BLaER1 (cell line): ENCODE measurements around the gene CCDC51.
A peak's percentile ranks its signal among the peaks of the same experiment; 100 is the strongest.

Source experiments
- H3K27ac ChIP-seq: shearing (Covaris generic); formaldehyde crosslinking; 2 replicates; pipeline ENCODE4 v1.8.1; 2022
- H3K27me3 ChIP-seq: shearing (Covaris generic); formaldehyde crosslinking; 2 replicates; pipeline ENCODE4 v1.8.1; 2022
- H3K36me3 ChIP-seq: shearing (Covaris generic); formaldehyde crosslinking; 2 replicates; pipeline ENCODE4 v1.8.1; 2022
- H3K4me1 ChIP-seq: shearing (Covaris generic); formaldehyde crosslinking; 2 replicates; pipeline ENCODE4 v1.8.1; 2022
- H3K4me2 ChIP-seq: shearing (Covaris generic); formaldehyde crosslinking; 2 replicates; pipeline ENCODE4 v1.8.1; 2022
- H3K4me3 ChIP-seq: shearing (Covaris generic); formaldehyde crosslinking; 2 replicates; pipeline ENCODE4 v1.8.1; 2022
- H3K9ac ChIP-seq: shearing (Covaris generic); formaldehyde crosslinking; 2 replicates; pipeline ENCODE4 v1.8.1; 2022
- H3K9me3 ChIP-seq: shearing (Covaris generic); formaldehyde crosslinking; 2 replicates; pipeline ENCODE4 v1.8.1; 2022
- H4K20me1 ChIP-seq: shearing (Covaris generic); formaldehyde crosslinking; 2 replicates; pipeline ENCODE4 v1.8.1; 2022
- Cebpa-rat ChIP-seq: shearing (Covaris generic); IDR thresholded peaks from 2 replicates; pipeline ENCODE4 v1.8.1; 2022

Gene CCDC51

GRCh38 chr3:48456456-48456855, 16.5 kb upstream of the CCDC51 start:
- H3K27me3 ChIP-seq, result no peaks in the 10 kb centered on the region
- H3K9me3 ChIP-seq, result no peaks in the 10 kb centered on the region
- TF ChIP-seq Cebpa-rat, result no peak
- no peaks in the 10 kb centered on the region for H4K20me1 ChIP-seq
- H3K9ac ChIP-seq, result no peak overlapping the region
- H3K36me3 ChIP-seq, result peaks cover 100% of the 10 kb centered on the region
- peaks cover 6% of the 10 kb centered on the region; the same call in 1 of the 2 replicates for H3K4me1 ChIP-seq
- H3K4me2 ChIP-seq, result no peak overlapping the region
- H3K4me3 ChIP-seq, result no peak overlapping the region
- no peak overlapping the region for H3K27ac ChIP-seq

- 0 out of 2 replicates have a peak, but pooled peaks cover 9% of the 10 kb centered on the region for H4K20me1 ChIP-seq
- no peak for TF ChIP-seq Cebpa-rat
- no peak overlapping the region for H3K4me3 ChIP-seq
- H3K4me1 ChIP-seq, result peaks cover 19% of the 10 kb centered on the region
- H3K27ac ChIP-seq, result no peak overlapping the region
- no peak overlapping the region for H3K4me2 ChIP-seq
- no peaks in the 10 kb centered on the region for H3K9me3 ChIP-seq
- H3K27me3 ChIP-seq, result no peaks in the 10 kb centered on the region
- H3K36me3 ChIP-seq, result peaks cover 60% of the 10 kb centered on the region
- no peak overlapping the region for H3K9ac ChIP-seq
These were observed 11.4 kb upstream of the CCDC51 start for GRCh38 chr3:48451270-48451669.

GRCh38 chr3:48446425-48447193, 6.7 kb upstream of the CCDC51 start, which contains the start of gene ATRIP:
Gene ATRIP, plus strand, starts transcription at chr3:48446737. Its CDS starts 109 bp downstream, at chr3:48446846.
- Histone ChIP-seq H3K4me2 (peak within 1 kb of the TSS; percentile 95), H3K27ac (peak within 1 kb of the TSS; percentile 74), H4K20me1 (peaks cover 32% of the 10 kb centered on the region), H3K4me3 (peak within 1 kb of the TSS; percentile 87), H3K9ac (peak within 1 kb of the TSS; percentile 85), H3K9me3 (no peaks in the 10 kb centered on the region), H3K27me3 (no peaks in the 10 kb centered on the region), H3K36me3 (peaks cover 45% of the 10 kb centered on the region), H3K4me1 (peaks cover 34% of the 10 kb centered on the region)
- no peak for TF ChIP-seq Cebpa-rat

- no peaks in the 10 kb centered on the region for H3K9me3 ChIP-seq
- H3K4me1 ChIP-seq, result peaks cover 40% of the 10 kb centered on the region
- peak overlapping the region; percentile 74 for H3K27ac ChIP-seq
- TF ChIP-seq Cebpa-rat, result no peak
- peak overlapping the region; percentile 87 for H3K4me3 ChIP-seq
- H3K27me3 ChIP-seq, result no peaks in the 10 kb centered on the region
- H4K20me1 ChIP-seq, result peaks cover 38% of the 10 kb centered on the region
- H3K9ac ChIP-seq, result peak overlapping the region; percentile 85
- peaks cover 42% of the 10 kb centered on the region for H3K36me3 ChIP-seq
- H3K4me2 ChIP-seq, result peak overlapping the region; percentile 95
These were observed 6.1 kb upstream of the CCDC51 start for GRCh38 chr3:48446043-48446424.

- Histone ChIP-seq H3K4me1 (peaks cover 42% of the 10 kb centered on the region), H3K36me3 (peaks cover 36% of the 10 kb centered on the region), H3K4me3 (peak overlapping the region; percentile 87), H3K27me3 (no peaks in the 10 kb centered on the region), H3K27ac (no peak overlapping the region), H3K4me2 (peak overlapping the region; percentile 95), H3K9ac (no peak overlapping the region; the same call in 1 of the 2 replicates), H3K9me3 (no peaks in the 10 kb centered on the region), H4K20me1 (peaks cover 45% of the 10 kb centered on the region)
- no peak for TF ChIP-seq Cebpa-rat
These were observed 5.5 kb upstream of the CCDC51 start for GRCh38 chr3:48445277-48445882.

GRCh38 chr3:48441940-48442339, 2.0 kb upstream of the CCDC51 start:
- Histone ChIP-seq H3K27me3 (no peaks in the 10 kb centered on the region), H3K4me2 (peak overlapping the region; percentile 85), H3K9ac (peak overlapping the region; percentile 92), H3K27ac (no peak overlapping the region), H4K20me1 (peaks cover 37% of the 10 kb centered on the region), H3K36me3 (peaks cover 35% of the 10 kb centered on the region), H3K4me3 (peak overlapping the region; percentile 92), H3K4me1 (peaks cover 41% of the 10 kb centered on the region), H3K9me3 (no peaks in the 10 kb centered on the region)
- TF ChIP-seq Cebpa-rat, result no peak

- peaks cover 37% of the 10 kb centered on the region for H4K20me1 ChIP-seq
- peak overlapping the region; percentile 90 for H3K27ac ChIP-seq
- H3K36me3 ChIP-seq, result peaks cover 35% of the 10 kb centered on the region
- no peak for TF ChIP-seq Cebpa-rat
- no peaks in the 10 kb centered on the region for H3K9me3 ChIP-seq
- peak overlapping the region; percentile 92 for H3K4me3 ChIP-seq
- H3K4me2 ChIP-seq, result peak overlapping the region; percentile 85
- peaks cover 44% of the 10 kb centered on the region for H3K4me1 ChIP-seq
- H3K9ac ChIP-seq, result peak overlapping the region; percentile 92
- no peaks in the 10 kb centered on the region for H3K27me3 ChIP-seq
These were observed 655 bp upstream of the CCDC51 start for GRCh38 chr3:48440590-48440958.

GRCh38 chr3:48437812-48438211, 2.1 kb downstream of the CCDC51 start:
- peaks cover 47% of the 10 kb centered on the region for H3K4me1 ChIP-seq
- TF ChIP-seq Cebpa-rat, result no peak
- H3K36me3 ChIP-seq, result peaks cover 36% of the 10 kb centered on the region
- no peak overlapping the region for H3K4me3 ChIP-seq
- H3K27me3 ChIP-seq, result no peaks in the 10 kb centered on the region
- no peak overlapping the region for H3K4me2 ChIP-seq
- H3K9me3 ChIP-seq, result no peaks in the 10 kb centered on the region
- peaks cover 25% of the 10 kb centered on the region for H4K20me1 ChIP-seq
- no peak overlapping the region for H3K27ac ChIP-seq
- peak overlapping the region; percentile 21; the same call in 1 of the 2 replicates for H3K9ac ChIP-seq

- Histone ChIP-seq H3K4me2 (peak overlapping the region; percentile 56), H3K9ac (no peak overlapping the region)
These were observed 3.1 kb downstream of the CCDC51 start for GRCh38 chr3:48436855-48437254.

GRCh38 chr3:48436477-48436787, 3.5 kb downstream of the CCDC51 start:
- Histone ChIP-seq H4K20me1 (peaks cover 12% of the 10 kb centered on the region), H3K9ac (0 out of 2 replicates have a peak overlapping the region, but pooled peaks have one; percentile 18), H3K27ac (peak overlapping the region; percentile 37; the same call in 1 of the 2 replicates), H3K4me1 (peaks cover 39% of the 10 kb centered on the region), H3K4me3 (no peak overlapping the region), H3K9me3 (no peaks in the 10 kb centered on the region), H3K27me3 (no peaks in the 10 kb centered on the region), H3K36me3 (peaks cover 31% of the 10 kb centered on the region), H3K4me2 (peak overlapping the region; percentile 56)
- no peak for TF ChIP-seq Cebpa-rat

More at GRCh38 chr3:48436855-48437254, 3.1 kb downstream of the CCDC51 start:
- no peak for TF ChIP-seq Cebpa-rat
- H3K4me1 ChIP-seq, result peaks cover 43% of the 10 kb centered on the region
- no peaks in the 10 kb centered on the region for H3K9me3 ChIP-seq
- peaks cover 36% of the 10 kb centered on the region for H3K36me3 ChIP-seq
- H3K4me3 ChIP-seq, result no peak overlapping the region
- H3K27me3 ChIP-seq, result no peaks in the 10 kb centered on the region
- peaks cover 16% of the 10 kb centered on the region for H4K20me1 ChIP-seq
- peak overlapping the region; percentile 37; the same call in 1 of the 2 replicates for H3K27ac ChIP-seq
